CD8-positive, alpha-beta memory T cell (primary cell): ENCODE results near the gene AP3D1. TPM values are rescaled to one million over a fixed set of nuclear protein-coding genes. Genes with fewer than 3 reads are reported as not detected.
A peak's percentile ranks its signal among the peaks of the same experiment; 100 is the strongest.

ENCODE experiments used
- CTCF ChIA-PET: fragments of 350-600 bp; sonication (Branson Sonifier 250); formaldehyde crosslinking; loops from one replicate; lab custom pipeline; 2021; ENCODE audit warnings: antibody characterized with exemption; lab: Charles Lee
- POLR2A ChIA-PET: fragments of 350-600 bp; sonication (Branson Sonifier 250); formaldehyde crosslinking; loops from one replicate; lab custom pipeline; 2021; ENCODE audit warnings: antibody characterized with exemption; lab: Charles Lee
- DNase-seq, 5 donors: peaks; one replicate each; pipeline versions ENCODE4 v3.0.0 to v3.0.0-alpha.2; 2020 to 2022; ENCODE audit warnings: mixed read lengths in 1 of 5
- H3K27ac ChIP-seq: one replicate; pipeline ENCODE4 v1.7.0; 2013; ENCODE audit warnings: low read depth, mild to moderate bottlenecking, low read length, moderate library complexity
- H3K27me3 ChIP-seq: 2 replicates; pipeline ENCODE4 v1.7.0; 2013; ENCODE audit warnings: low read length, mild to moderate bottlenecking; ENCODE audit not compliant: insufficient read depth, poor library complexity, severe bottlenecking
- H3K36me3 ChIP-seq: 2 replicates; pipeline ENCODE4 v1.7.0; 2013; ENCODE audit warnings: mild to moderate bottlenecking, low read length, moderate library complexity; ENCODE audit not compliant: insufficient read depth
- H3K4me1 ChIP-seq: 2 replicates; pipeline ENCODE4 v1.7.0; 2013; ENCODE audit warnings: mild to moderate bottlenecking, low read length, moderate library complexity; ENCODE audit not compliant: insufficient read depth
- H3K4me3 ChIP-seq: 2 replicates; pipeline ENCODE4 v1.7.0; 2013; ENCODE audit warnings: mild to moderate bottlenecking, low read length
- H3K9me3 ChIP-seq: 2 replicates; pipeline ENCODE4 v1.7.0; 2013; ENCODE audit warnings: mild to moderate bottlenecking, low read length
- H3K27ac Mint-ChIP-seq, 8 donors: one replicate each; pipeline ENCODE4 v1.8.0; 2020 to 2021; ENCODE audit warnings: mixed read lengths in 8 of 8, mild to moderate bottlenecking in 6 of 8, inconsistent platforms in 3 of 8, moderate library complexity in 3 of 8
- H3K27me3 Mint-ChIP-seq, 2 donors: one replicate each; pipeline ENCODE4 v1.8.0; 2020 to 2021; ENCODE audit warnings: mixed read lengths in 2 of 2, mild to moderate bottlenecking in 1 of 2, moderate library complexity in 1 of 2
- H3K36me3 Mint-ChIP-seq, 3 donors: one replicate each; pipeline ENCODE4 v1.8.0; 2020 to 2021; ENCODE audit warnings: mixed read lengths in 3 of 3, inconsistent platforms in 1 of 3, mild to moderate bottlenecking in 1 of 3
- H3K4me1 Mint-ChIP-seq, 3 donors: one replicate each; pipeline ENCODE4 v1.8.0; 2020 to 2021; ENCODE audit warnings: mixed read lengths in 3 of 3, inconsistent platforms in 1 of 3, mild to moderate bottlenecking in 1 of 3
- H3K4me3 Mint-ChIP-seq, 7 donors: one replicate each; pipeline ENCODE4 v1.8.0; 2020 to 2021; ENCODE audit warnings: mixed read lengths in 7 of 7, mild to moderate bottlenecking in 6 of 7, moderate library complexity in 4 of 7, inconsistent platforms in 2 of 7
- H3K9me3 Mint-ChIP-seq, 5 donors: one replicate each; pipeline ENCODE4 v1.8.0; 2020 to 2022; ENCODE audit warnings: mixed read lengths in 5 of 5, mild to moderate bottlenecking in 3 of 5, moderate library complexity in 2 of 5, inconsistent platforms in 1 of 5
- polyA plus RNA-seq: library from polyadenylated mRNA; unstranded; fragments of 300-500 nt; fragmentation: Illumina TruSeq; gene quantifications from one replicate; pipeline ENCODE4 v1.2.3, GENCODE V29; 2021
- total RNA-seq, 2 experiments: library from RNA; stranded (reverse); gene quantifications; one replicate each; pipeline ENCODE4 v1.2.3, GENCODE V29; 2021

The AP3D1 gene
- total and polyA plus RNA-seq, 3 experiments from 2014 or later: 44.2 to 99.2 (median 96.5) TPM

DNA sequence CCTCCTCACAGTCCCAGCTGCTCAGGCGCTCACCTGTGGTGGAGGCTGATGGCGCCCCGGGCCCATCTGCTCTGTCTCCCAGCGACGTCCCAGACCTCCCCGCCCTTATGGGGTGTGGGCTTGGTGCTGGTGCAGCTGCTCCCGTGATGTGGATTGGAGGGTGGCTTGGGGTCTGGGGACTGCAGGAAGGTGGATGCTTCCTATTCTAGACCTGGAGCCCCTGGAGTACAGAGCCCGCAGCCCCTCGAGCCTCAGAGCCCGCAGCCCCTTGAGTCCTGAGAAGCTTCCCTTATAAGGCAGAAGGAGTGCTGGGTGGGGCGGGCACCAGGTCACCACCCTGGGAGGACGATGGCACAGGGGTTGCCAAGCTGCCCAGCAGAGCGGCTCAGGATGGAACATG, 44.0 kb upstream of the AP3D1 start:
- H3K4me1 ChIP-seq: no peaks in the 10 kb centered on the region
- Mint-ChIP-seq H3K27me3 (no peaks in the 10 kb centered on the region), H3K9me3 (no peaks in the 10 kb centered on the region), H3K4me1 (no peaks in the 10 kb centered on the region), H3K27ac (no peak overlapping the region), H3K36me3 (peaks cover 0 to 58% (median 4%) of the 10 kb centered on the region in 3 donors), H3K4me3 (no peak overlapping the region)
- H3K4me3 ChIP-seq: no peak overlapping the region
- DNase-seq: no peak
- peaks cover 8% of the 10 kb centered on the region for H3K36me3 ChIP-seq
- H3K27me3 ChIP-seq: no peaks in the 10 kb centered on the region
- no peaks in the 10 kb centered on the region for H3K9me3 ChIP-seq
- ChIA-PET CTCF (no interaction called here), POLR2A (no interaction called here)
- no peak overlapping the region for H3K27ac ChIP-seq

DNA sequence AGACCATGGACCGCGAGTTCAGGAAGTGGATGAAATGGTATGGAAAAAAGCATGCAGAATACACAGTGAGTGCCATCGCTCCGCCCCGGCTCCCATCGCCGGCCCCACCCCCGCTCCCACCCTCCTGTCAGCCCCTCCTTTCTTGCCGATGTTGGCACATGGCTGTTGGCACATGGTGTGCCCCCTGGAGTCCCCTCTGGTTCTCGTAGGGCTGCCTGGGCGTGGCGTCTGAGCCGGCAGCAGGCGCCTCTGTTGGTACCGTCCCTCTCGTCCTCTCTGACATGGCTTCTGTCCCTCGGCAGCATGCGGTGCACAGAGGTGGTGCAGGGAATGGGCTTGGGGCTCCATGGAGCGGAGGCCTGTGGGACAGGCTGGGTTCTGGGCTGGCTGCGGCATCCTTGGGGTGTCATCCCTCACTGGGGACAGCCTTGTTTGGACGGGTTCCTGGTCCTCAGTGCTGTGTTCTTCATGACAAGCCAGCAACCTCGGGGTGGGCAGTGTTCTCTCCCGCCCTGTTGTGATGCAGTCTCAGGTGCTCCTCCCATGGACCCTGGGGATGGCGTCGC, 43.2 kb upstream of the AP3D1 start:
- peaks cover 0 to 58% (median 4%) of the 10 kb centered on the region in 3 donors for H3K36me3 Mint-ChIP-seq
- no peaks in the 10 kb centered on the region for H3K27me3 Mint-ChIP-seq
- no peak for DNase-seq
- no peaks in the 10 kb centered on the region for H3K27me3 ChIP-seq
- ChIA-PET POLR2A (no interaction called here), CTCF (no interaction called here)
- no peak overlapping the region for H3K4me3 ChIP-seq
- H3K4me1 Mint-ChIP-seq: no peaks in the 10 kb centered on the region
- H3K36me3 ChIP-seq: peaks cover 8% of the 10 kb centered on the region
- no peak overlapping the region for H3K27ac Mint-ChIP-seq
- no peak overlapping the region for H3K4me3 Mint-ChIP-seq
- H3K4me1 ChIP-seq: no peaks in the 10 kb centered on the region
- no peak overlapping the region for H3K27ac ChIP-seq
- no peaks in the 10 kb centered on the region for H3K9me3 Mint-ChIP-seq
- no peaks in the 10 kb centered on the region for H3K9me3 ChIP-seq

- CTCF ChIA-PET: no interaction called here
These were observed 42.4 kb upstream of the AP3D1 start for GRCh38 chr19:2193807-2194206.

DNA sequence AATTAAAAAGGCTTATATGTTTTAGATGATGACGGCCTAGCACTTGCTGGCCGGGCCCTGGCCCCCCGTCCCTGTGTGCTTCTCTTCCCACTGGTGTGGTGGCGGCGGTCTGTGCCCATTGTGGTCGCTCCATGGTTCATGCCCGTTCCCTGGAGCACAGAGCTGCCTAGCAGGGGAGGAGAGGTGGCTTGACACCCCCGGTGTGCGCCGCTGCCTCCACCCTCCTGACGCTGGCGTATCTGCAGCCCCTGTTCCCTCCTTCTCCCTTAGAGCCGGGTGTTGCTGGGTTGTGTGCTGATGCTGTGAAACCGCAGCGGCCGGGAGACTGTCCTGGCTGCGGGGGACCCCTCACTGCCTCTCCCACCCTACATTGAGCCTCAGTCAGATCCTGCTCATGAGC, 41.5 kb upstream of the AP3D1 start:
- Histone ChIP-seq H3K9me3 (no peaks in the 10 kb centered on the region), H3K27me3 (no peaks in the 10 kb centered on the region), H3K4me1 (no peaks in the 10 kb centered on the region), H3K27ac (no peak overlapping the region), H3K36me3 (peaks cover 8% of the 10 kb centered on the region), H3K4me3 (no peak overlapping the region)
- Mint-ChIP-seq H3K9me3 (no peaks in the 10 kb centered on the region), H3K27me3 (no peaks in the 10 kb centered on the region), H3K36me3 (peaks cover 0 to 66% (median 2%) of the 10 kb centered on the region in 3 donors), H3K4me3 (no peak overlapping the region), H3K4me1 (no peaks in the 10 kb centered on the region), H3K27ac (no peak overlapping the region)
- POLR2A ChIA-PET: no interaction called here
- CTCF ChIA-PET: no interaction called here
- DNase-seq: no peak

More at GRCh38 chr19:2193807-2194206, 42.4 kb upstream of the AP3D1 start:
- Mint-ChIP-seq H3K27me3 (no peaks in the 10 kb centered on the region), H3K27ac (no peak overlapping the region), H3K4me3 (no peak overlapping the region), H3K4me1 (no peaks in the 10 kb centered on the region), H3K36me3 (peaks cover 0 to 62% (median 3%) of the 10 kb centered on the region in 3 donors), H3K9me3 (no peaks in the 10 kb centered on the region)
- no peaks in the 10 kb centered on the region for H3K27me3 ChIP-seq
- H3K9me3 ChIP-seq: no peaks in the 10 kb centered on the region
- H3K4me3 ChIP-seq: no peak overlapping the region
- no peak for DNase-seq
- no peaks in the 10 kb centered on the region for H3K4me1 ChIP-seq
- no peak overlapping the region for H3K27ac ChIP-seq
- H3K36me3 ChIP-seq: peaks cover 8% of the 10 kb centered on the region
- POLR2A ChIA-PET: no interaction called here

DNA sequence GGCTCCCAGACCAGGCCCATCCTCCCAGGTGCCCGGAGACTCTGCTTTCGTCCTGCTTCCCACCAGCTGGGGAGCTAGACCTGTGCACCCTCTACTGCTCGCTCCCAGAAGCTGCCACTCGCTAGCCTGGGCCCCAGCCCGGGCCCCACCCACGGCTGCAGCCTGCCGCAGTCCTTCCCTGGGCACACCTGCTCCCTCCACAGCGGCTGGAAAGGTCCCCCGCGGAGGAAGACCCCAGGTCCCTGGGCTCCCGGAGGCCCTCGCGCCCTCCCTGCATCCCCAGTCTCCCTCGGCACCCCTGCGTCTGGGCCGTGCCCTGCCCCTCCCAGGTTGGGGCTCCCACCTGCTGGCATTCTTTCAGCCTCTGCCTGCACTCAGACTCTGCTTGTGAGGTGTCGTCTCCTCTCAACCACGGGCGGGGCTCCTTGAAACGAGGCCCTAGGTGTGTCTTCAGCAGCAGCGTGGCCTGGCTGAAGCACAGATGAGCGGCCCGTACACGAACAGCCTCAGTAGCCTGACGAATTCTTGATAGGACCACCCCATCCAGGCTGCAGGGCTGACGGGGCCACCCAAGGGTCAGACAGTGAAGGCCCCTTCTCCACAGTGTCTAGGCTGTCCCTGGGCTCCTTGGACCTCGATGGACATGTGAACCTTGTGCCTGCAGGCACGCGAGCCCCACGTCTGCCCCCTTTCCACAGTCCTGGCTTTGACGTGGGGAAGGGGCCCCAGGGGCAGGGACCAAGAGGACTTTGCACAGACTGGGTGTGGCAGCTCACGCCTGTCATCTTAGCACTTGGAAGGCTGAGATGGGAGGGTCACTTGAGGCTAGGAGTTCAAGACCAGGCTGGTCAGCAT, 40.3 kb upstream of the AP3D1 start:
- Mint-ChIP-seq H3K27me3 (no peaks in the 10 kb centered on the region), H3K4me1 (no peaks in the 10 kb centered on the region), H3K36me3 (peaks cover 0 to 64% (median 2%) of the 10 kb centered on the region in 3 donors), H3K4me3 (no peak overlapping the region), H3K27ac (no peak overlapping the region), H3K9me3 (no peaks in the 10 kb centered on the region)
- ChIA-PET CTCF (no interaction called here), POLR2A (no interaction called here)
- no peak overlapping the region for H3K27ac ChIP-seq
- H3K4me3 ChIP-seq: no peak overlapping the region
- DNase-seq: no peak
- peaks cover 8% of the 10 kb centered on the region for H3K36me3 ChIP-seq
- H3K4me1 ChIP-seq: no peaks in the 10 kb centered on the region
- no peaks in the 10 kb centered on the region for H3K9me3 ChIP-seq
- H3K27me3 ChIP-seq: no peaks in the 10 kb centered on the region

- POLR2A ChIA-PET: no interaction called here
These were observed 39.6 kb upstream of the AP3D1 start for GRCh38 chr19:2190848-2191455.

GRCh38 chr19:2189880-2190279, 38.5 kb upstream of the AP3D1 start:
- no peaks in the 10 kb centered on the region for H3K9me3 ChIP-seq
- no peak overlapping the region for H3K4me3 ChIP-seq
- Mint-ChIP-seq H3K9me3 (no peaks in the 10 kb centered on the region), H3K27ac (no peak overlapping the region), H3K36me3 (peaks cover 0 to 67% (median 4%) of the 10 kb centered on the region in 3 donors), H3K4me3 (no peak overlapping the region), H3K27me3 (no peaks in the 10 kb centered on the region), H3K4me1 (peaks cover 0 to 10% (median 2%) of the 10 kb centered on the region in 3 donors)
- POLR2A ChIA-PET: no interaction called here
- no peaks in the 10 kb centered on the region for H3K4me1 ChIP-seq
- H3K36me3 ChIP-seq: peaks cover 11% of the 10 kb centered on the region
- H3K27me3 ChIP-seq: no peaks in the 10 kb centered on the region
- CTCF ChIA-PET: no interaction called here
- H3K27ac ChIP-seq: no peak overlapping the region
- no peak for DNase-seq

More at GRCh38 chr19:2190848-2191455, 39.6 kb upstream of the AP3D1 start:
- H3K36me3 Mint-ChIP-seq: peaks cover 0 to 65% (median 2%) of the 10 kb centered on the region in 3 donors
- CTCF ChIA-PET: no interaction called here
- H3K36me3 ChIP-seq: peaks cover 12% of the 10 kb centered on the region
- no peaks in the 10 kb centered on the region for H3K4me1 Mint-ChIP-seq
- no peaks in the 10 kb centered on the region for H3K4me1 ChIP-seq
- H3K4me3 Mint-ChIP-seq: no peak overlapping the region
- H3K4me3 ChIP-seq: no peak overlapping the region
- no peak for DNase-seq
- H3K27ac Mint-ChIP-seq: peak overlapping the region in 1 of 8 donors; percentile 46
- no peak overlapping the region for H3K27ac ChIP-seq
- no peaks in the 10 kb centered on the region for H3K27me3 ChIP-seq
- no peaks in the 10 kb centered on the region for H3K27me3 Mint-ChIP-seq
- H3K9me3 ChIP-seq: no peaks in the 10 kb centered on the region
- H3K9me3 Mint-ChIP-seq: no peaks in the 10 kb centered on the region
